HG02852 (cell line): ENCODE results near the gene PNMT.

Experiments
- ATAC-seq: cut with Tn5 transposase; IDR thresholded peaks from one replicate; pipeline ENCODE4 v1.9.1; 2021; ENCODE audit warnings: mild to moderate bottlenecking, moderate library complexity; ENCODE audit not compliant: unreplicated experiment

PNMT gene

DNA sequence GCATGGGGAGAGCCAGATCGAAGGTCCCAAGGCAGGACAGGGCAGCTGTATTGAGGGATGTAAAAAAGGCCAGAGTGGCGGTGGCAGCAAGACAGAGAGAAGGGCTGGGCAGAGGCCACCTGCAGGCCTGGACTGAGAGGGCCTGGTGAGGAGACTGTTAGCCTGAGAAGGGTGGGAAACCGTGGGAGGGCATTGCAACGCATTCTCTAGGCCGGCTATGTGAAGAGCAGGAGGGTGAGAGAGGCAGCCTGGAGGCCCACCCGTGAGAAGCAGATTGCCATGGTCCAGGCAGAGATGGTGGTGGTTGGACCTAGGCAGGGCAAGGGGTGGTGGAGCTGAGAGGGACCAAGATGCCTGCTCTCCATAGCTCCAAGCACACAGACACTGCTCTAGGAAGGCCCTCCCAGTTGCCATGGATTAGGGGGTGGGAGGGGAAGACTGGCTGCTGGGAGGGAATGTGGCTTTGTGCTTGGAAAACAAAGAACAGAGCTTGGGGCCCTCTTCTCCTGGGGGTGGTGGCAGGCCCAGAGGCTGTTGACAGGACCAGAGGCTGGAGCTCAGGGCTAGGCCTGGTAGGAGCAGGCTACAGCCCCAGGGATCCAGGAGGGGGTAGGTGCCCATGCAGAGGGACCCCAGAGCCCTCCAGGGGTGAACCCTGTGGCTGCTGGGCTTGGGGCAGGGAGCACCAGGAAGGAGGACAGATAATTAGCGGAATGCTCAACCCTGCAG lies 15.5 kb upstream of the PNMT start:
- ATAC-seq = no peak

- ATAC-seq = no peak
These were observed 15.0 kb upstream of the PNMT start for GRCh38 chr17:39653316-39653661.

- no peak for ATAC-seq
These were observed 14.5 kb upstream of the PNMT start for GRCh38 chr17:39653662-39654331.

DNA sequence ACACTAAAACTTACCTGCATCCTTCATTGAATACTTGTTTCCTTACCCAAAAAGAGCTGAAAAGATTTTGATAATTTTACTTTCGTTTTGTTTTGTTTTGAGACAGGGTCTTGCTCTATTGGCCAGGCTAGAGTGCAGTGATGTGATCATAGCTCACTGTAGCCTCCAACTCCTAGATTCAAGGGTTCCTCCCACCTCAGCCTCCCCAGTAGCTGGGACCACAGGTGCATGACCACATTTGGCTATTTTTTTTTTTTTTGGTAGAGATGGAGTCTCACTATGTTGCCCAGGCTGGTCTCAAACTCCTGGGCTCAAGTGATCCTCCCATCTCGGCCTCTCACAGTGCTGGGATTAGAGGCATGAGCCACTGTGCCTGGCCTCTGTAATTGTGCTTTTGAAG lies 13.1 kb upstream of the PNMT start:
- ATAC-seq = no peak

DNA sequence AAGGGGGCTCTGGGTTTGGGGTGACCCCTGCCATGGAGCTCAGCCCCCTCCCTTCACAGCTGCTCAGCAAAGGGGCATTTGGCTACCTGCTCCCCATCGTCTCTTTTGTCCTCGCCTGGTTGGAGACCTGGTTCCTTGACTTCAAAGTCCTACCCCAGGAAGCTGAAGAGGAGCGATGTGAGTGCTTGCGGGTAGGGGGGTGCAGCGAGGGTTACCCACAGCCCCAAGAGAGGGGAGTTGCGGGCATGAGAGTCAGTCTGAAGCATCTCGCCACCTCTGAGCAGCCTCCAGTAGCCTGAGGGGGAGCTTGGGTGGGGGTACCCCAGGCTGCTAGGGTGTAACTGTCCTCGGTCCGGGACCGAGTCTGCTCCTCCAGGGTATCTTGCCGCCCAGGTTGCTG lies 9.9 kb upstream of the PNMT start:
- ATAC-seq = no peak

- no peak for ATAC-seq
These were observed 9.5 kb upstream of the PNMT start for GRCh38 chr17:39658760-39659159.

DNA sequence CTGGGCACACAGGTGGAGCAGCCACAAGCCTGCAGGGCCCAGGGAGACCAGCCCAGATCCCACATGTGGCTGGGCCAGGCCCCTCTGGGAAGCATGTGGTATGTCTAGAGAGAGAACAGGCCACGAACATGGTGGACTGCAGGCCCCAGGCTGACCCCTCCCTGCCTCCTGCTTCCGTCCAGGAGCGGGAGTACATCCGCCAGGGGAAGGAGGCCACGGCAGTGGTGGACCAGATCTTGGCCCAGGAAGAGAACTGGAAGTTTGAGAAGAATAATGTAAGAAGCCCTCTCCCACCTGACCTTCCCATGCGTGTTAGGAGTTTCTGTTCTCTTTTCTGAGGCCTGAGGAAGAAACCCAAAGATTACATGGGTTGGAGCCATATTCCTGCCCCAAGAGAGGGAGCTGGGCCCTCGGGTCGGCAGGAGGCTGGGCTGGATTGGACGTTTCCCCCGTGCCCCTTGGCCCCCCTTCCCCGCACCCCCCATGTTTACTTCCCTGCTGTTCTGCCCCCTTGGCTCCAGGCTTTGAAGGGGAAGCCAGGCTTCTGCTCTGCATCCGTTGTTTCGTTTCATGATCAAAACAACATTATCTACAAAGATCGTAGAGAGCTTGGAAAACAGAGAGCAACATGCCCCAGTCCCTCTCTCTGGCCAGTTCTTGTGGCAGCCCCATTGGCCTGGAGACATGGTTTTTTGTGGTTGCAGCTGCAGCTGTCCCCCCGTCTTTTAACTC lies 8.8 kb upstream of the PNMT start:
- no peak for ATAC-seq

DNA sequence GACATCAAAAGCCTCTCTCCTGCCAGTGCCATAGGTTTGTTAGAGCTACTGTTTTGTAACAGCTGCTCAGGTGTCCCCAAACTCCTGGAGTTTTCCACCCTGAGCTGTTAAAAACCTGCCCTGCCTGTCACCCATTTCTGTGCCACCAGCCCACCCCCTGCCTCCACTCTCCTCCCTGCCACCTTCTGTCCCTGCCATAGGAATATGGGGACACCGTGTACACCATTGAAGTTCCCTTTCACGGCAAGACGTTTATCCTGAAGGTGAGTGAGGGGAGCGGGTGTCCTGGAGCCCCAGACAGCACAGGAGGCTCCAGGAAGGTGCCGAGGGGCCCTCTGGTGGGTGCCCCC lies 8.3 kb upstream of the PNMT start:
- ATAC-seq = no peak

- ATAC-seq = no peak
These were observed 7.6 kb upstream of the PNMT start for GRCh38 chr17:39660397-39661385.

GRCh38 chr17:39661744-39662541 lies 6.3 kb upstream of the PNMT start:
- ATAC-seq = no peak

- no peak for ATAC-seq
These were observed 5.5 kb upstream of the PNMT start for GRCh38 chr17:39662551-39663339.

GRCh38 chr17:39663340-39663687 lies 4.9 kb upstream of the PNMT start:
- no peak for ATAC-seq

DNA sequence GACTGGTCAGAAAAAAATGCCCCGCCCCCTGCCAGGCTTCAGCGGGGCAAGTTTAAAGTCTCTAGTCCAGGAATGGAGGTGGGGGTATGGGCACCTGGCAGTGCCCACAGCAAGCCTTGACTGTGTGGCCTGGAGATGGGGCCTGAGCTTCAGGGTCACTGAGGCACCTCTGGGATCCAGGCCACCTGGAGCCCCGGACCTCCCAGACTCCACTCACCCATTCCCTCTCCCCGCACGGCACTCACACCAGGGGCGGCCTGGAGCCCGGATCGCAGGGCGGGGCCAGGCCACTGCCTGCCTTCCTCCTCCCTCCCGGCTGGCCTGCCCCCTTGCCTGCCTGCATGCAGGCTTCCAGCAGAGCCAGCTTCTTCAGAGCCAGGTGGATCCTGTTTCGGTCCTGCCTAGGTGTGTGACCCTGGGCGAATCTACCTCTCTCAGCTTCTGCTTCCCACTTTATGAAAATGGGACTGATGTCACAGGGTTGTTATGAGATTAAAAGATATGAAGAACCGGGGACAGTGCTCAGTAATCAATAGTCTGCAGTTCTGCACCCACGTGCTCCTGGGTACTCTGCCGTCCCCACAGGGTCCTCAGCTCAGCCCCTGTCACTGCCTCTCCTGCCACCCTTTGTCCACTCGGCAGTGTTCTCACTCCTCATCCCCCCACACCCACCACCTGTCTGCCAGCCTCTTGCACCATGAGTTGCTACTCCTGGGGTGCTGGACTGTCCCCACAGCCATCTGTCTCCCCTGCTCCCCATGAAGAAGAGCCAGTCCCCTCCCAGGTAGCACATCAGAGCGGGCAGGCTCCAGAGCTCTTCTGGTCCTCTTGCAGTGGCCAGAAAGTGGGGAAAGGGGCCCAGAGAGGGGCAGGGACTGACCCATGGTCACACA lies 4.3 kb upstream of the PNMT start:
- ATAC-seq = no peak

DNA sequence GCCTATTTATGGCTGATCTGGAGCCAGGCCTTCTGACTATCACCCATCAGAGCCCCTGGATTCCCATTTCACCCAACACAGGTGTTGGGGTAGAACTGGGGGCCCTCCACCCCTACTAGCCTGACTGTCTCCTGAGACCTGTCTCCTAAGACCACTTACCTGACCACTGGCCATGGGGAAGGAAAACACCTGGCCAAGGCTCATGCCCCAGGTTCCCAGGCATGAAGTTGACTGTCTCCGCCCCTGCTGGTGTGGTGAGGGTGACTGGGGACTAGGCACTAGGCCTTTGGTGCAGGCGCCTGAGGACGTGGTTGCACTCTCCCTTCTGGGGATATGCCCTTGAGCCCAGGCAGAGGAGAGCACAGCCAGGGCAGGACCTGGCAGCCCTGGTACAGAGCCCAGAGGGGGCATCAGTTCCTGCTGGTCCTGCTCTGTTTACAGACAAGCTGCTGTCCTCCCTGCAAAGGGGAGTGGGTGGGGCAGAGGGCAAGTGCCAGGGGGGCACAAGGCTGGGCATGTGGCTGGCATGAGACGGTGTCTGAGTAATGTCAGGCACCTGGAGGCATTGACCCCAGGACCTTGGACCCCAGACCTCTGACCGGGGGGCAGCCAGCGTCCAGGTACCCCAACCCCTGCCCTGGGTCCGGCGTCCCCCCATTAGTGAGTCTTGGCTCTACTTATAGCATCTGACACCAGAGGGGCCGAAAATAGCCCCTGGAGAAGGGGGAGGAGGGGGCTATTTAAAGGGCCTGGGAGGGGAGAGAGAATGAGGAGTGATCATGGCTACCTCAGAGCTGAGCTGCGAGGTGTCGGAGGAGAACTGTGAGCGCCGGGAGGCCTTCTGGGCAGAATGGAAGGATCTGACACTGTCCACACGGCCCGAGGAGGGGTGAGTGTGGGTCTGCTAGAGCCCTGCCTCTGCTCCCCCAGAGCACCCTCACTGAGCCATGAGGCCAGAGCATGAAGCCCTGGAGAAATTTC lies 3.4 kb upstream of the PNMT start, which contains the start of gene TCAP:
TSS of gene TCAP (plus strand) at position 769 of the 981 bp plus-strand sequence. CDS start at position 780, 11 bp downstream.
- ATAC-seq = no peak

DNA sequence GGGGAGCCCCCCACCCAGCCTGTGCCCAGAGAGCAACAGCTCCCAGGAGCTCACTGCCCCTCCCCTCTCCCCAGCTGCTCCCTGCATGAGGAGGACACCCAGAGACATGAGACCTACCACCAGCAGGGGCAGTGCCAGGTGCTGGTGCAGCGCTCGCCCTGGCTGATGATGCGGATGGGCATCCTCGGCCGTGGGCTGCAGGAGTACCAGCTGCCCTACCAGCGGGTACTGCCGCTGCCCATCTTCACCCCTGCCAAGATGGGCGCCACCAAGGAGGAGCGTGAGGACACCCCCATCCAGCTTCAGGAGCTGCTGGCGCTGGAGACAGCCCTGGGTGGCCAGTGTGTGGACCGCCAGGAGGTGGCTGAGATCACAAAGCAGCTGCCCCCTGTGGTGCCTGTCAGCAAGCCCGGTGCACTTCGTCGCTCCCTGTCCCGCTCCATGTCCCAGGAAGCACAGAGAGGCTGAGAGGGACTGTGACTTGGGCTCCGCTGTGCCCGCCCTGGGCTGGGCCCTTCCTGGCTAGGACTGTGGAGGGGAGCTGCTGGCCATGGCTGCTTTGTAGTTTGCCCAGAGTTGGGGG lies 2.5 kb upstream of the PNMT start:
- no peak for ATAC-seq

DNA sequence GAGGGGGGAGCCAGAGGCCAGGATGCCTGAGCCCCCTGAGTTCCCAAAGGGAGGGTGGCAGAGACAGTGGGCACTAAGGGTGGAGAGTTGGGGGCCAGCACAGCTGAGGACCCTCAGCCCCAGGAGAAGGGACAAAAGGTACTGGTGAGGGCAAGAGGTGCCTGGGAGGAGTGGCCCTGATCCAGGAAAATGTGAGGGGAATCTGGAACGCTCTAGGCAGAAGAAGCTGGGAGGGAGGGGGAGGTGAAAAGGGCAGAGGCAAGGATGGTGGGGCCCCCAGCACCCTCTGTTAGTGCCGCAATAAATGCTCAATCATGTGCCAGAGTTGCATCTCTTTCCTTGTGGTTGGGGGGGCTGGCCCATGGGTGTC lies 2.0 kb upstream of the PNMT start:
- ATAC-seq = no peak
